Testis (tissue), 3 donors: ENCODE data around the gene SAMD4A. TPM values are rescaled to one million over a fixed set of nuclear protein-coding genes. Genes with fewer than 3 reads are reported as not detected.

ENCODE experiments used
- DNase-seq: peaks from one replicate; pipeline ENCODE4 v3.0.0-alpha.2; 2019
- H3K27ac ChIP-seq, 2 donors: fragments of 200-600 bp; sonication (generic); one replicate each; pipeline ENCODE4 v1.5.1; 2019
- H3K27me3 ChIP-seq: fragments of 200-600 bp; sonication (generic); one replicate; pipeline ENCODE4 v1.5.1; 2019
- H3K36me3 ChIP-seq: fragments of 200-600 bp; sonication (generic); one replicate; pipeline ENCODE4 v1.5.1; 2017; ENCODE audit warnings: low read depth; ENCODE audit errors: missing control alignments
- H3K4me1 ChIP-seq: fragments of 200-600 bp; sonication (generic); one replicate; pipeline ENCODE4 v1.5.1; 2019
- H3K4me3 ChIP-seq, 2 donors: fragments of 200-600 bp; sonication (generic); one replicate each; pipeline ENCODE4 v1.5.1; 2017 to 2019
- H3K9me3 ChIP-seq: fragments of 200-600 bp; sonication (generic); one replicate; pipeline ENCODE4 v1.5.1; 2017
- CTCF ChIP-seq, 3 experiments: fragments of 450-650 bp in 2 of 3; fragments of 200-600 bp in 1 of 3; sonication (generic) in 1 of 3; IDR thresholded peaks; one replicate each; pipeline ENCODE4 v1.5.1; 2016 to 2019; ENCODE audit warnings: antibody characterized with exemption in 3 of 3, mild to moderate bottlenecking in 2 of 3, moderate library complexity in 1 of 3
- POLR2A ChIP-seq: fragments of 450-650 bp; IDR thresholded peaks from one replicate; pipeline ENCODE4 v1.6.1; 2017; ENCODE audit warnings: antibody characterized with exemption, mild to moderate bottlenecking, moderate library complexity
- WGBS, 2 donors: methylation state at CpG; one replicate each; pipeline ENCODE4 v1.1.5; 2018; 5-methylcytosine and 5-hydroxymethylcytosine counted together
- intact Hi-C: fragments of 100-400 bp; cut with DNase I; formaldehyde crosslinking; loops from one replicate; pipeline ENCODE4 v1.15.1; 2023; ENCODE audit warnings: low total_unique reads
- polyA plus RNA-seq: library from polyadenylated mRNA; stranded (reverse); fragments of 350-450 nt; fragmentation: Illumina TruSeq; extraction: RNeasy Lipid Tissue Mini Kit (QIAGEN cat#74804); gene quantifications from one replicate; pipeline ENCODE4 v1.2.3, GENCODE V29; 2014; ENCODE audit warnings: low read depth, low replicate concordance; ENCODE audit not compliant: insufficient read depth
- total RNA-seq, 2 donors: library from RNA; depleted of rRNA; stranded (reverse); fragments of >200 nt; gene quantifications; one replicate each; pipeline ENCODE4 v1.2.3, GENCODE V29; 2016

Gene SAMD4A
- total and polyA plus RNA-seq, 3 donors from 2014 or later, result 103 to 369 (median 259) TPM

GRCh38 chr14:54652188-54652587, 85.3 kb downstream of the SAMD4A start:
- Histone ChIP-seq H3K4me1 (peaks cover 11% of the 10 kb centered on the region), H3K27me3 (no peaks in the 10 kb centered on the region), H3K9me3 (no peaks in the 10 kb centered on the region), H3K4me3 (peak overlapping the region in 1 of 2 donors; percentile 6), H3K27ac (peak overlapping the region; percentile 73 to 89), H3K36me3 (no peaks in the 10 kb centered on the region)
- 23 to 26% methylated on average over 6 of the region's 6 CpGs for WGBS, 2 donors
- no peak for TF ChIP-seq POLR2A
- no peak for TF ChIP-seq CTCF (IDR thresholded peaks at IDR 0.05)
- intact Hi-C loops, result no loop called here
- DNase-seq, result peak; percentile 91

- TF ChIP-seq CTCF (IDR thresholded peaks at IDR 0.05), result no peak
- TF ChIP-seq POLR2A, result no peak
- Histone ChIP-seq H3K27ac (peak overlapping the region; percentile 73 to 89), H3K36me3 (no peaks in the 10 kb centered on the region), H3K4me1 (peaks cover 11% of the 10 kb centered on the region), H3K27me3 (no peaks in the 10 kb centered on the region), H3K4me3 (peak overlapping the region in 1 of 2 donors; percentile 6), H3K9me3 (no peaks in the 10 kb centered on the region)
- intact Hi-C loops, result no loop called here
- peak; percentile 60 for DNase-seq
- WGBS, 2 donors, result 23 to 34% methylated on average over 11 of the region's 11 CpGs
Observed at GRCh38 chr14:54652605-54653052, 85.7 kb downstream of the SAMD4A start.

DNA sequence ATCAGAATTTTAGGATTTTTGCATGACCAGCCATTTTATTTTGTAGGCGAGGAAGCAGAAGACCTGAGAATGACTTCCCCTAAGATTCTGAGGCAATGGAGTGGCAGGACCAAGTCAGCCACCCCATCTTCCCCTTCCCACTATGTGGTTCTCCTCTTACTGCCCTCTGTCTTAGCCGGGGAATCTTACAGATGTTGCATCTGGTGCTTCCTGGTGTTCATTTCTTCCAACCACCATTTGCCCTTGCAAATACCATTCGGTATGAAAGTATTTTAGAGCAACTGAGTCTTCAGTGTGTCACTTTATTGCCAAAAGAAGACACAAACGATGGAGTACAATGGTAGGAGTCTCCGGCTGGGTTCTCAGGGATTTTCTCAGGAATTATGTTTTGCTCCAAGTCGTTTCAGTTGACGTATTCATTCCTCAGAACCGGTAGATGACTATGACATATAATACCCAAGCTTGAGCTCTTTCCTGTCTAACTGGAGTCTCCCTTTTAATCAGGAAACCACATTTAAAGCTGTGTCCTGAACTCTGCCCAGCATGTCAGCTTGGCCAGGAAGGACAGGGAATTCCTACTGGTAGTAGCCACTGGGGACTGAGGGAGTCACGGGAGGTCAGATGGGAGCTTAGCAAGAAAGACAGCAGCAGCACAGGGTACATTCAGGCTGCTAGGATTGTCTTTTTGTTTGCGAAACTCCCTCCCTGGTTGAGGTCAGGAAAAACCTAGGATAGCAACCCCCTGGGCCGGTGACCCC, 87.0 kb downstream of the SAMD4A start:
- no peaks in the 10 kb centered on the region for H3K36me3 ChIP-seq
- no peaks in the 10 kb centered on the region for H3K9me3 ChIP-seq
- peaks cover 11% of the 10 kb centered on the region for H3K4me1 ChIP-seq
- WGBS, 2 donors, result 75 to 80% methylated on average over 11 of the region's 11 CpGs
- no peaks in the 10 kb centered on the region for H3K27me3 ChIP-seq
- intact Hi-C loops, result no loop called here
- peak overlapping the region in 1 of 2 donors; percentile 89 for H3K27ac ChIP-seq
- no peak for DNase-seq
- TF ChIP-seq POLR2A (no peak), CTCF (IDR thresholded peaks at IDR 0.05) (no peak)
- H3K4me3 ChIP-seq, result no peak overlapping the region

- H3K9me3 ChIP-seq, result no peaks in the 10 kb centered on the region
Observed at GRCh38 chr14:54654605-54655004, 87.7 kb downstream of the SAMD4A start.

More at GRCh38 chr14:54654605-54655004, 87.7 kb downstream of the SAMD4A start:
- intact Hi-C loops, result no loop called here
- Histone ChIP-seq H3K4me3 (no peak overlapping the region), H3K27ac (no peak overlapping the region), H3K36me3 (no peaks in the 10 kb centered on the region), H3K27me3 (no peaks in the 10 kb centered on the region), H3K4me1 (peaks cover 11% of the 10 kb centered on the region)
- TF ChIP-seq CTCF (IDR thresholded peaks at IDR 0.05), result no peak
- no peak for TF ChIP-seq POLR2A
- DNase-seq, result no peak
- 77 to 82% methylated on average over 2 of the region's 2 CpGs for WGBS, 2 donors
